GM12892 (cell line): ENCODE measurements around the gene TM7SF3.

ENCODE experiments used
- POLR2A ChIP-seq: IDR thresholded peaks from 2 replicates; pipeline ENCODE4 v1.6.1; 2011; ENCODE audit warnings: low read depth, low read length, control low read depth
- POLR2AphosphoS5 ChIP-seq: IDR thresholded peaks from 2 replicates; pipeline ENCODE4 v1.6.1; 2011; ENCODE audit warnings: low read depth, low read length, control low read depth
- TAF1 ChIP-seq: IDR thresholded peaks from 2 replicates; pipeline ENCODE4 v1.6.1; 2011; ENCODE audit warnings: low read depth, mild to moderate bottlenecking, control low read depth, low read length, borderline replicate concordance

DNA sequence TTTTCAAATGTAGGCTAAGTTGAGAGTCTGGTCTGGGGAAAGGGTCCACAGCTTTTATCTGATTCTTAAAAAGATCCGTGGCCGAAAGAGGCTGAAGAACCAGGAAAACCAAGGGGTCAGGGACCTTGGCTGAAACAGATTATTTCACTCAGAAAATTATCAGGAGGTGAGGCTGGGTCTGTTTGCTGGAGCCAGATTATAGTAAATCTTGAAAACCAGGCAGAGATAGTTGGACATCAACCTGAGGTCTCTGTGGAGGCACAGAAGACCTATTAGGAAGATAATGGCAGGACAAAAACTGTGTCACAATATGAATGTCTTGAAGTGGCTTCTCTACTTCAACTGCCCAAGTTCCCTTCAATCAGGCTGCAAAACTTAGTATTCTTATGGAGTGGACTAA is 6.6 kb upstream of the TM7SF3 start:
- TF ChIP-seq POLR2A (no peak), POLR2AphosphoS5 (no peak), TAF1 (no peak)
